ENCODE data around the gene NTM. TPM values are rescaled to one million over a fixed set of nuclear protein-coding genes. Genes with fewer than 3 reads are reported as not detected.

The NTM gene
- total and polyA plus RNA-seq, 2 donors (not counting 3 experiments of a cell fraction or from before 2014, with no cell fraction given): 1.00 to 1.1 TPM

DNA sequence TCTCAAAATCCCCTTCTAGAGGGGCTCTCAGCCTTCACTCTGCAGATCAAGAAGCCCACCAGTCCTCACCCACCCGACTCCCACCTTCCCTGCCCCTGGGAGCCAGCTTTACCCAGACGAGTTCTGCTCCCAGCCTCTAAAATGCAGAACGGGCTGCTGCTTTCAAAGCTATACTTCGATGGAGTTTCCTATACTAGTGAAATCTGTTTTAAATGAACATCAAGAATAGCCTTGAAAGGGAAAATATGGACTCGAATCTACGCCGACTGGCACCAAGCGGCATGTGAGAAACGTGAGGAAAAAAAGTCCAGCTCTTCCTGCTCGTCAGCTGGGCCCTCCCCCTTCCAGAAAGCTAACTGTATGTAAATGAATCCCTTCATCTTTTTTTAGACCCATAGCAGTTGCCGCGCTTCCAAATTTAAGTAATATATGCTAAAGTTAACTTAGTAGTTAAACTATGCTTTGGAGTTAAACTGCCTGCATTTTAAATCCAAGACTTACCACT, 211.7 kb downstream of the NTM start:
- Histone ChIP-seq H4K20me1 (replicated peaks; ENCODE audit: control insufficient read depth, extremely low read depth, insufficient read depth, low read length) (no peaks in the 10 kb centered on the region), H3K9me1 (replicated peaks; ENCODE audit: control insufficient read depth, extremely low read depth, insufficient read depth, low read length) (no peaks in the 10 kb centered on the region), H3K27ac (ENCODE audit: insufficient read depth, low read depth, low read length) (no peak overlapping the region), H3K9ac (replicated peaks; ENCODE audit: extremely low read depth, insufficient read depth, low read length) (no peak overlapping the region), H3K4me3 (replicated peaks in 1 of 3; ENCODE audit: insufficient read depth in 1 of 3, low read depth in 1 of 3, low read length in 3 of 3) (no peak overlapping the region), H3K27me3 (ENCODE audit: control insufficient read depth in 2 of 2, insufficient read depth in 2 of 2, low read length in 2 of 2) (no peaks in the 10 kb centered on the region), H3K9me3 (replicated peaks; ENCODE audit: control insufficient read depth, insufficient read depth, low read length) (no peaks in the 10 kb centered on the region), H3K4me1 (ENCODE audit: control insufficient read depth, extremely low read depth, insufficient read depth, low read length) (no peaks in the 10 kb centered on the region), H3K36me3 (ENCODE audit: control insufficient read depth in 2 of 2, extremely low read depth in 1 of 2, insufficient read depth in 2 of 2, low read length in 2 of 2) (no peaks in the 10 kb centered on the region), H3K79me2 (ENCODE audit: control insufficient read depth, insufficient read depth, low read length) (no peaks in the 10 kb centered on the region), H3K4me2 (ENCODE audit: insufficient read depth, low read length) (no peak overlapping the region), H2AFZ (ENCODE audit: low read depth, low read length) (no peak overlapping the region)
- dilution Hi-C loops (cut with MboI; ENCODE audit: extremely low pct_ligation_motif_present, low sequenced_read_pairs) (no loop called here), intact Hi-C loops (cut with micrococcal nuclease) (loop anchor here (5.0 kb wide), 1 partner anchor 90 kb away; no protein-coding TSS in a partner anchor)
- POLR2A ChIA-PET: no interaction called here
- no peak for FAIRE-seq
- BruUV-seq (replicated peaks): no TSS peak
- no peak for DNase-seq (ENCODE audit: low read depth, low spot score)
- CTCF ChIA-PET: no interaction called here
- TF ChIP-seq JUN (IDR thresholded peaks at IDR 0.05; ENCODE audit: borderline replicate concordance, insufficient read depth, insufficient read length, low read depth) (no peak), POLR2A (IDR thresholded peaks at IDR 0.05; ENCODE audit: low read depth, low read length) (no peak), GATA2 (IDR thresholded peaks at IDR 0.05; ENCODE audit: insufficient read depth, insufficient read length, low read depth, low read length) (no peak), MYC (IDR thresholded peaks at IDR 0.05; ENCODE audit: low read depth, low read length) (no peak), FOS (IDR thresholded peaks at IDR 0.05; ENCODE audit: borderline replicate concordance, insufficient read depth, low read length) (no peak), POLR2AphosphoS5 (IDR thresholded peaks at IDR 0.05; ENCODE audit: insufficient read depth, low read depth, low read length) (no peak), EZH2 (IDR thresholded peaks at IDR 0.05; ENCODE audit: borderline replicate concordance, low read depth, low read length, severe bottlenecking) (no peak)
- TF ChIP-seq, protein P1, sequence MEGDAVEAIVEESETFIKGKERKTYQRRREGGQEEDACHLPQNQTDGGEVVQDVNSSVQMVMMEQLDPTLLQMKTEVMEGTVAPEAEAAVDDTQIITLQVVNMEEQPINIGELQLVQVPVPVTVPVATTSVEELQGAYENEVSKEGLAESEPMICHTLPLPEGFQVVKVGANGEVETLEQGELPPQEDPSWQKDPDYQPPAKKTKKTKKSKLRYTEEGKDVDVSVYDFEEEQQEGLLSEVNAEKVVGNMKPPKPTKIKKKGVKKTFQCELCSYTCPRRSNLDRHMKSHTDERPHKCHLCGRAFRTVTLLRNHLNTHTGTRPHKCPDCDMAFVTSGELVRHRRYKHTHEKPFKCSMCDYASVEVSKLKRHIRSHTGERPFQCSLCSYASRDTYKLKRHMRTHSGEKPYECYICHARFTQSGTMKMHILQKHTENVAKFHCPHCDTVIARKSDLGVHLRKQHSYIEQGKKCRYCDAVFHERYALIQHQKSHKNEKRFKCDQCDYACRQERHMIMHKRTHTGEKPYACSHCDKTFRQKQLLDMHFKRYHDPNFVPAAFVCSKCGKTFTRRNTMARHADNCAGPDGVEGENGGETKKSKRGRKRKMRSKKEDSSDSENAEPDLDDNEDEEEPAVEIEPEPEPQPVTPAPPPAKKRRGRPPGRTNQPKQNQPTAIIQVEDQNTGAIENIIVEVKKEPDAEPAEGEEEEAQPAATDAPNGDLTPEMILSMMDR (IDR thresholded peaks at IDR 0.05; ENCODE audit: extremely low read depth in 1 of 2, insufficient read depth in 1 of 2, low read depth in 1 of 2, low read length in 2 of 2): no peak
- TF ChIP-seq, protein P2, sequence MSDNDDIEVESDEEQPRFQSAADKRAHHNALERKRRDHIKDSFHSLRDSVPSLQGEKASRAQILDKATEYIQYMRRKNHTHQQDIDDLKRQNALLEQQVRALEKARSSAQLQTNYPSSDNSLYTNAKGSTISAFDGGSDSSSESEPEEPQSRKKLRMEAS (IDR thresholded peaks at IDR 0.05; ENCODE audit: insufficient read depth, insufficient read length): no peak

Measured in endothelial cell of umbilical vein (primary cell).